C4-2B (cell line): ENCODE data around the gene R3HCC1L.

Experiments used
- CTCF ChIP-seq: fragments of 450-650 bp; conservative IDR thresholded peaks from 2 replicates; pipeline ENCODE4 v1.5.1; 2017; ENCODE audit warnings: mild to moderate bottlenecking
- ZFX ChIP-seq: fragments of 450-650 bp; IDR thresholded peaks from 2 replicates; pipeline ENCODE4 v1.6.1; 2017

DNA sequence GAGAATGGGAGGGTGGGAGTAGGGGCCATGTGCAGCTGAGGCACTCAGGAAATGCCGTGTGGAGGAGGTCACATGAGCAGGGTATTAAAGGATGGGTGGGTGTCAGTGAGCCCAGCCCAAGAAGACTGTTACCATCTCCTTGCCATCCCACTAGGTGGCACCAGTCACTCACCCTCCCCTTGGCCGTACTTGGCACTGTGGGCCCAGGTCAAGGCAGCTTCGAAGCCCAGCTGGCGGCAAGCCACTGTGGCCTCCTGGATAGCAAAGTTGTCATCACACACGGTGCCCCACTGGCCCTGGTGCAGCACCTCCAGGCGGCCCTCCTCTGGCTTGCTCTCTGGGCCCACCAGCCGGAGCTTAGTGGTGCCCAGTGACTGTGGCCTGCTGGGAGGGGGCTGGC, 128.1 kb downstream of the R3HCC1L start:
- TF ChIP-seq CTCF: peak; percentile 83
- TF ChIP-seq ZFX: no peak
